PFSK-1 (cell line): ENCODE results near the gene USP9Y. TPM values are rescaled to one million over a fixed set of nuclear protein-coding genes. Genes with fewer than 3 reads are reported as not detected.

Experiments
- FOXP2 ChIP-seq: optimal IDR thresholded peaks from 2 replicates; pipeline ENCODE3; 2011; ENCODE audit warnings: borderline replicate concordance, control low read depth, inconsistent platforms; ENCODE audit not compliant: insufficient read depth; ENCODE audit errors: extremely low read length, extremely low read depth
- POLR2AphosphoS5 ChIP-seq: IDR thresholded peaks from 2 replicates; pipeline ENCODE4 v1.6.1; 2012; ENCODE audit warnings: low read depth, mild to moderate bottlenecking, control low read depth, low read length, moderate library complexity
- REST ChIP-seq, 2 experiments: IDR thresholded peaks; 2 replicates each; pipeline versions ENCODE4 v1.6.1 to v1.8.0; 2011 to 2012; ENCODE audit warnings: low read depth in 2 of 2, low read length in 2 of 2, control low read depth in 1 of 2, inconsistent platforms in 1 of 2, mild to moderate bottlenecking in 1 of 2, moderate library complexity in 1 of 2; ENCODE audit not compliant: insufficient read depth in 1 of 2
- SIN3A ChIP-seq: IDR thresholded peaks from 2 replicates; pipeline ENCODE4 v1.6.1; 2012; ENCODE audit warnings: mild to moderate bottlenecking, low read length, moderate library complexity, borderline replicate concordance; ENCODE audit not compliant: insufficient read depth
- TAF1 ChIP-seq: IDR thresholded peaks from 2 replicates; pipeline ENCODE4 v1.6.1; 2012; ENCODE audit warnings: low read length, control low read depth, borderline replicate concordance; ENCODE audit not compliant: insufficient read depth
- polyA plus RNA-seq: library from polyadenylated mRNA; unstranded; fragments of >200 nt; gene quantifications from one replicate; pipeline ENCODE4 v1.2.1, GENCODE V29; 2012; ENCODE audit warnings: low read depth, missing spikeins; ENCODE audit not compliant: insufficient read length

The USP9Y gene
- polyA plus RNA-seq = 2.0 TPM

DNA sequence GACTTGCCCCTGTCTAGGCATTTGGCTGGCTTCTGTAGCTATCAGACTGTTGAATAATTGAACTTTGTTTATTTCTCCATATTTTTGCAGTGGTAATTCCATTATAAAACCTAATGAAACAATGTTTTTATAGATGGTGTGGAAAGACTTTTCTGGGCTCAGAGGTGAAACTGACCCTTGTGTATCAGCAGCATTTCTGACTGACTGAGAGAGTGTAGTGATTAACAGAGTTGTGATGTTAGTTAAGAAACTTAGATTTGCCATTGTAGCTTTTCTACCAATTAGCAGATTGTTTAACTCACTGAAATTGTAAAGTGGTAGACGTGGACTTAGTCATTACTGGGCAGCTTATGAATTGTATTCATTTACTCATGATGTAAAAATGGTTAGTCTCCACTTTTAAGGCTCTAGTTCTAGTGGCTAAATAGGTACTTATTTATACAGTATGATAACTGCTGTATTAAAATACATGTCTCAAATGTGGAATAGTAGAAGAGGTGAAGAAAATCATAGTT lies at the start of gene USP9Y:
Gene USP9Y, plus strand, starts transcription at position 51 of the 515 bp plus-strand sequence. CDS start 8,217 bp downstream, outside the sequence.
- TF ChIP-seq SIN3A (no peak), POLR2AphosphoS5 (no peak), TAF1 (no peak), FOXP2 (no peak), REST (IDR thresholded peaks at IDR 0.05; ENCODE audit: insufficient read depth in 1 of 2, low read depth in 2 of 2, low read length in 2 of 2) (no peak)

DNA sequence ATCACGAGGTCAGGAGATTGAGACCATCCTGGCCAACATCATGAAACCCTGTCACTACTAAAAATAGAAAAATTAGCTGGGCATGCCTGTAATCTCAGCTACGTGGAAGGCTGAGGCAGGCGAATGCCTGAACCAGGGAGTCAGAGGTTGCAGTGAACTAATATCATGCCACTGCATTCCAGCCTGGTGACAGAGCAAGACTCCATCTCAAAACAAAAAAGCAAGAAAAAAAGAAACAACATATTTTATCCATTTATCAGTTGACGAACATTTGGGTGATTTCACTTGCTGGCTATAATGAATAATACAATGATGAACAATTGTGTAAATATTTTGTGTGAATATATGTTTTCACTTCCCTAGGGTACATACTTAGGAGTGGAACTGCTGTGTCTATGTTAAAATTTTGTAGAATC lies 49.4 kb upstream of the USP9Y start:
- no peak for TF ChIP-seq REST (IDR thresholded peaks at IDR 0.05; ENCODE audit: insufficient read depth in 1 of 2, low read depth in 2 of 2, low read length in 2 of 2)
- TF ChIP-seq FOXP2 = no peak
- no peak for TF ChIP-seq POLR2AphosphoS5
- TF ChIP-seq TAF1 = no peak
- no peak for TF ChIP-seq SIN3A

DNA sequence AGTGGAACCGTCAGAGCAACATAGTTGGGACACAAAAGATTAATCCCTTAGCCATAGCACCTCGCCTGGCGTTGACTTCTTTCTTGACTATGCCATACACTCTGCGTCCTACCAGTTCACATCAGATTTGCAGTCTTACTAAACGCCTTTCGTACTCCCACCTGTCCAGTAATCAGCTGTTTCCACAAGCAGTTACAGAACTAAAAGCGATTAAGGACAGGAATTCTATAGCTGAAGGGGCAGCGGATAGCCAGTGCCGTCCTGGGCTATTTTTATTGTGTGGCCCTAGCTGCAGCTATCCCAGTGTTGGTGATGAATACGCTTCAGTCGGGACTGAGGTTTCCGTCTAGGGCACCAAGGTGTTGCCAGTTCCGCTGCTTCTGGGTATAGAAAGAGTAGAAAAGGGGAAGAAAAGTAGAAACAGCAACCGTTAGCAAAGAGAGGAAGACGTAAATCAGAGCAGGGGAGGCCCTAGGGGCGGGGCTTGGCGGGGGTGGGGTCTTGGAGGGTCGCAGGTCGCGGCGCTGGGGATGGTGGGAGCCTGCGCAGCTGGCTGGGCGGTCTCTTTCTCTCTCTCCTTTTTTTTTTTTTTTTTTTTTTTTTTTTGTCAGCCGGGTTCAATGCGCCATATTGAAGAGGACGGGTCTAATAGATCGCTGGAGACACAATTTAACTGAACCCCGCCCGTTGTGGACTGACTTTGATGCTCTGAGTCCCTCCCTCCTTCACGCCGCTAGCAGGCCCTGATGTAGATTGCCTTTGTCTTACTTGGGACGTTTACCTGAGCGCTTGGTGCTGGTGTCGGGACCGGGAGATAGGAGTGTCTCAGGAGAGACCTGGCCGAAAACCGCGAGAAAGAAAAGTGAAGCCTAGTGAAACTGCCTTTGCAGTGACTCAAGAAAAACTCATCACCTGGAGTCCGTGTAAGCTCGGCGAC lies 39.0 kb upstream of the USP9Y start:
- TF ChIP-seq POLR2AphosphoS5 = peak; percentile 46; the same call in 1 of the 2 replicates
- no peak for TF ChIP-seq FOXP2

GRCh38 chrY:12662745-12663591 lies 38.1 kb upstream of the USP9Y start:
- TF ChIP-seq FOXP2 (no peak), REST (IDR thresholded peaks at IDR 0.05; ENCODE audit: insufficient read depth in 1 of 2, low read depth in 2 of 2, low read length in 2 of 2) (no peak), TAF1 (no peak), SIN3A (no peak), POLR2AphosphoS5 (no peak)

GRCh38 chrY:12678111-12678510 lies 22.9 kb upstream of the USP9Y start:
- no peak for TF ChIP-seq SIN3A
- TF ChIP-seq TAF1 = no peak
- no peak for TF ChIP-seq REST (IDR thresholded peaks at IDR 0.05; ENCODE audit: insufficient read depth in 1 of 2, low read depth in 2 of 2, low read length in 2 of 2)
- TF ChIP-seq FOXP2 = no peak
- TF ChIP-seq POLR2AphosphoS5 = no peak
